Measurements from ENCODE around the gene RHOF. TPM values are rescaled to one million over a fixed set of nuclear protein-coding genes. Genes with fewer than 3 reads are reported as not detected.

RHOF gene
- total and polyA plus RNA-seq, 2 of the 13 experiments (the other 11 are each of a cell fraction or from before 2014, with no cell fraction given) = 14.6 to 32.2 TPM

- TF ChIP-seq ZBTB37 (CRISPR knock-in tag; IDR thresholded peaks at IDR 0.05) (no peak), TFDP2 (CRISPR knock-in tag; IDR thresholded peaks at IDR 0.05) (no peak)
These were observed 44.6 kb upstream of the RHOF start (continued) for GRCh38 chr12:121838126-121838525.

- no peak overlapping the region for H3K4me3 ChIP-seq (replicated peaks in 1 of 3; ENCODE audit: insufficient read depth in 1 of 3, low read depth in 2 of 3, low read length in 3 of 3)
- in situ Hi-C loops (cut with HindIII; ENCODE audit: extremely low pct_ligation_motif_present, low pct_unique_long_range_greater_than_20kb) (no loop called here), intact Hi-C loops (cut with micrococcal nuclease; ENCODE audit: unreplicated experiment) (no loop called here)
- no peak overlapping the region for H3K27ac ChIP-seq (ENCODE audit: extremely low read length, insufficient read depth, low read length)
- no peak overlapping the region for H3K9ac ChIP-seq (ENCODE audit: insufficient read depth, low read depth, low read length)
- peaks cover 2 to 9% of the 10 kb centered on the region in 2 experiments; a peak in 2 of 5 replicates for H3K36me3 ChIP-seq (replicated peaks in 1 of 2; ENCODE audit: control insufficient read depth in 1 of 2, insufficient read depth in 2 of 2, low read length in 2 of 2)
- ChIA-PET POLR2A (no interaction called here), CTCF (ENCODE audit: low intra/inter-chr PET ratio, low total read pairs) (no interaction called here)
- H3K4me1 ChIP-seq (ENCODE audit: insufficient read depth, low read length) = peaks cover 18% of the 10 kb centered on the region
- H3K27me3 ChIP-seq (ENCODE audit: control insufficient read depth in 1 of 2, insufficient read depth in 2 of 2, low read length in 2 of 2) = no peaks in the 10 kb centered on the region
- no peak overlapping the region for H2AFZ ChIP-seq (ENCODE audit: low read length)
- no peak for FAIRE-seq
- 77% methylated on average over 4 of the region's 4 CpGs for WGBS (ENCODE audit: low lambda C conversion rate)
- BruUV-seq (replicated peaks) = no TSS peak
- no peaks in the 10 kb centered on the region for H3K79me2 ChIP-seq (ENCODE audit: insufficient read depth, low read length)
- no peak for DNase-seq (ENCODE audit: low spot score)
- H3K9me3 ChIP-seq (ENCODE audit: low read length) = no peaks in the 10 kb centered on the region
- H4K20me1 ChIP-seq (ENCODE audit: insufficient read depth, low read length) = no peaks in the 10 kb centered on the region
- TF ChIP-seq PHF21A (CRISPR knock-in tag; IDR thresholded peaks at IDR 0.05) (no peak), ZNF607 (CRISPR knock-in tag; IDR thresholded peaks at IDR 0.05; ENCODE audit: borderline replicate concordance) (no peak), ZNF121 (CRISPR knock-in tag; IDR thresholded peaks at IDR 0.05) (peak; percentile 73)
- TF ChIP-seq, protein P1, sequence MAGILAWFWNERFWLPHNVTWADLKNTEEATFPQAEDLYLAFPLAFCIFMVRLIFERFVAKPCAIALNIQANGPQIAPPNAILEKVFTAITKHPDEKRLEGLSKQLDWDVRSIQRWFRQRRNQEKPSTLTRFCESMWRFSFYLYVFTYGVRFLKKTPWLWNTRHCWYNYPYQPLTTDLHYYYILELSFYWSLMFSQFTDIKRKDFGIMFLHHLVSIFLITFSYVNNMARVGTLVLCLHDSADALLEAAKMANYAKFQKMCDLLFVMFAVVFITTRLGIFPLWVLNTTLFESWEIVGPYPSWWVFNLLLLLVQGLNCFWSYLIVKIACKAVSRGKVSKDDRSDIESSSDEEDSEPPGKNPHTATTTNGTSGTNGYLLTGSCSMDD (CRISPR knock-in tag; IDR thresholded peaks at IDR 0.05) = no peak
- TF ChIP-seq, protein P2, sequence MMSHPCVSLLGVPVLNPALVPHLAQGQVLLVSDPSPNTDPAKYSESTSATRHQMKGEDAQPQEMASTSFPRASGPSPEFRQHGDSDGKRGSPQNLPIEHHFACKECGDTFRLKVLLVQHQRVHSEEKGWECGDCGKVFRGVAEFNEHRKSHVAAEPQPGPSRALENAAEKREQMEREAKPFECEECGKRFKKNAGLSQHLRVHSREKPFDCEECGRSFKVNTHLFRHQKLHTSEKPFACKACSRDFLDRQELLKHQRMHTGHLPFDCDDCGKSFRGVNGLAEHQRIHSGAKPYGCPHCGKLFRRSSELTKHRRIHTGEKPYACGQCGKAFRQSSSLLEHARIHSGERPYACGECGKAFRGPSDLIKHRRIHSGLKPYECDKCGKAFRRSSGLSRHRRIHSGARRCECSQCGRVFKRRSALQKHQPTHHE (CRISPR knock-in tag; IDR thresholded peaks at IDR 0.05; ENCODE audit: borderline replicate concordance) = no peak
- no peak for ATAC-seq
- H3K4me2 ChIP-seq (ENCODE audit: low read depth, low read length) = no peak overlapping the region
These were observed 44.2 kb upstream of the RHOF start for GRCh38 chr12:121837680-121838079.

Measured in HepG2 (cell line).